ENCODE data around the gene CETN2.
"Not testable (repeated sequence)": the region's sequence is repeated elsewhere in the genome, so short reads cannot be mapped to it uniquely, and the experiment has no call there.

The CETN2 gene

GRCh38 chrX:152847281-152847680 lies 16.7 kb upstream of the CETN2 start:
- TF ChIP-seq, protein P1, sequence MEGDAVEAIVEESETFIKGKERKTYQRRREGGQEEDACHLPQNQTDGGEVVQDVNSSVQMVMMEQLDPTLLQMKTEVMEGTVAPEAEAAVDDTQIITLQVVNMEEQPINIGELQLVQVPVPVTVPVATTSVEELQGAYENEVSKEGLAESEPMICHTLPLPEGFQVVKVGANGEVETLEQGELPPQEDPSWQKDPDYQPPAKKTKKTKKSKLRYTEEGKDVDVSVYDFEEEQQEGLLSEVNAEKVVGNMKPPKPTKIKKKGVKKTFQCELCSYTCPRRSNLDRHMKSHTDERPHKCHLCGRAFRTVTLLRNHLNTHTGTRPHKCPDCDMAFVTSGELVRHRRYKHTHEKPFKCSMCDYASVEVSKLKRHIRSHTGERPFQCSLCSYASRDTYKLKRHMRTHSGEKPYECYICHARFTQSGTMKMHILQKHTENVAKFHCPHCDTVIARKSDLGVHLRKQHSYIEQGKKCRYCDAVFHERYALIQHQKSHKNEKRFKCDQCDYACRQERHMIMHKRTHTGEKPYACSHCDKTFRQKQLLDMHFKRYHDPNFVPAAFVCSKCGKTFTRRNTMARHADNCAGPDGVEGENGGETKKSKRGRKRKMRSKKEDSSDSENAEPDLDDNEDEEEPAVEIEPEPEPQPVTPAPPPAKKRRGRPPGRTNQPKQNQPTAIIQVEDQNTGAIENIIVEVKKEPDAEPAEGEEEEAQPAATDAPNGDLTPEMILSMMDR (IDR thresholded peaks at IDR 0.05; ENCODE audit: borderline replicate concordance, insufficient read depth, low read depth, low read length) = no peak
- no peak overlapping the region for H3K4me3 ChIP-seq (ENCODE audit: low read depth, low read length)

DNA sequence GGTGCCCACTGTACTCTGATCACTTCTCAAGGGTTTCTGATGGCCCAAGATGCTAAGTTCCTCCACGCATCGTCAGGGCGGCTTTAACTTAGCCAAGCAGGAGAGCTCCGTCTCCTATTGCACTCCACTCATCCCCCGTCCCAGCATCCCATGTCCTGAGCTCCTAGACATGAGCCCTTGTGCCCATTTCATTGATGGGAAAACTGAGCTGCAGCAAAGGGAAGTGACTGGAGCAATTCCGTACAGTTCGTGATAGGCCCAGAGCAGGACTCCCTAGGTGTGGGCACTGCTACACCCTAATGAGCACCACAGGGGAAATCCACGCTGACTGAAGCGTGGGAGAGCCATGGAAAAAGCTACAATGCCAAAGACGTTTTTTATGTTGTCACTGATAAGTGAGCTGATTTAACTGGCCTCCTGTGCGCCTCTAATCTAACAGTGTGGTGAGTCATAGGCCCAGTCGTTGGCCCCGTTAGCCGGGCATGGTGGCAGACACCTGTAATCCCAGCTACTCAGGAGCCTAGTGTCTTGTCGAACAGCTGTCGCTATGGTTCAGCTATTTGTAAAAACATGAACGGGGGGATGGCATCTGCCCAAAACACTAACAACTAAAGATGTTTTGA lies 15.2 kb upstream of the CETN2 start:
- H3K4me3 ChIP-seq (ENCODE audit: low read depth, low read length) = no peak overlapping the region
- TF ChIP-seq, protein P1 (IDR thresholded peaks at IDR 0.05; ENCODE audit: borderline replicate concordance, insufficient read depth, low read depth, low read length) = no peak

GRCh38 chrX:152844256-152844655 lies 13.7 kb upstream of the CETN2 start:
- H3K4me3 ChIP-seq (ENCODE audit: low read depth, low read length) = no peak overlapping the region
- TF ChIP-seq, protein P1 (IDR thresholded peaks at IDR 0.05; ENCODE audit: borderline replicate concordance, insufficient read depth, low read depth, low read length) = no peak

DNA sequence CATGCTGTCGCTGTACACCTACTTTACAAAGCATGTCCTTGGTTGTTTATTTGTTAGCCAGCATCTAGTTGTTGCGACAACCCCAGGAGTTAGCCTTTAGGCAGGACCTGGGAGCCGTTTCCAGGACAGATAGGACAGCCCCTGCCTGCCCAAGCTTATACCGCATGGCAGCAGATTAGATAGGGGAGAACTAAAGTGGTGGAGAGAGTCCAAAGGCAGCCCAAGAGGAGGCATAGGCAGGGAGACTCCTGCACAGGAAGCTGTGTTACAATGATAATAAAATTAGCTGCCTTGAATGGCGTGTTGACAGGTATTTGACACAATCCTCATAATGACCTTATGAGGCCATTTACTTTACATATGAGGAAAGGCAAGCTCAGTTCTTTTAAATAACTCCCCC lies 13.3 kb upstream of the CETN2 start:
- TF ChIP-seq, protein P1 (IDR thresholded peaks at IDR 0.05; ENCODE audit: borderline replicate concordance, insufficient read depth, low read depth, low read length) = no peak
- H3K4me3 ChIP-seq (ENCODE audit: low read depth, low read length) = no peak overlapping the region

- TF ChIP-seq, protein P1 (IDR thresholded peaks at IDR 0.05; ENCODE audit: borderline replicate concordance, insufficient read depth, low read depth, low read length) = no peak
These were observed 12.3 kb upstream of the CETN2 start for GRCh38 chrX:152842772-152843338.

GRCh38 chrX:152835470-152835869 lies 4.9 kb upstream of the CETN2 start:
- not testable (repeated sequence) for H3K4me3 ChIP-seq (ENCODE audit: low read depth, low read length)

More at GRCh38 chrX:152842772-152843338, 12.3 kb upstream of the CETN2 start:
- no peak overlapping the region for H3K4me3 ChIP-seq (ENCODE audit: low read depth, low read length)

DNA sequence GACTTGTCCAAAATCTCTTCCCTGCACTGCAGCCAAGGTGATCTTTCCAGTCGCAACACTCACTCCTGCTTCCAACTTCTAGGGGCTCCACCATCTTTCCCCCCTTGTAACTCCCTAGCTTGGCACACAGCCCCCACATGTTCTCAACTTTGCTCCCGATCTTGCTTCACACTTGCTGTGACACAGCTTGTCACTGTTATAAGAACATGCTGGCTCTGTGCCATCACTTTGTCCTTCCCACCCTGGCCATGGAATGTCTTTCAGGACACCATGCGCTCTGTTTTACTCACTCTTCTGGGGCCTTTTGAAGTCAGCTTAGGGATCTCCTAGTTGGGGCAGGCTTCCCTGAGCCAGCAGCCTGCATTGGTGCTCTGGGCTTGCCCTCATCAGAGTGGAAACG lies 2.8 kb upstream of the CETN2 start:
- no peak overlapping the region for H3K4me3 ChIP-seq (ENCODE audit: low read depth, low read length)
- TF ChIP-seq, protein P1 (IDR thresholded peaks at IDR 0.05; ENCODE audit: borderline replicate concordance, insufficient read depth, low read depth, low read length) = no peak
